IMR-90 (cell line): ENCODE measurements around the gene MAP1LC3C.

Experiments
- BHLHE40 ChIP-seq: fragments of 150-350 bp; IDR thresholded peaks from 2 replicates; pipeline ENCODE4 v1.6.1; 2016; ENCODE audit warnings: mild to moderate bottlenecking, low read depth, low read length
- FOS ChIP-seq: fragments of 150-350 bp; IDR thresholded peaks from 2 replicates; pipeline ENCODE4 v1.6.1; 2016; ENCODE audit warnings: low read depth, low read length
- MAZ ChIP-seq: IDR thresholded peaks from 2 replicates; pipeline ENCODE4 v1.6.1; 2012; ENCODE audit warnings: low read depth, mild to moderate bottlenecking, low read length, improper control_type of control experiment, moderate library complexity, borderline replicate concordance
- POLR2A ChIP-seq: IDR thresholded peaks from 2 replicates; pipeline ENCODE4 v1.6.1; 2012; ENCODE audit warnings: mild to moderate bottlenecking, low read depth, low read length
- RAD21 ChIP-seq: IDR thresholded peaks from 2 replicates; pipeline ENCODE4 v1.6.1; 2012; ENCODE audit warnings: low read length, improper control_type of control experiment
- RCOR1 ChIP-seq: IDR thresholded peaks from 2 replicates; pipeline ENCODE4 v1.6.1; 2012; ENCODE audit warnings: mild to moderate bottlenecking, low read length, improper control_type of control experiment; ENCODE audit not compliant: insufficient replicate concordance
- RFX5 ChIP-seq: IDR thresholded peaks from 2 replicates; pipeline ENCODE4 v1.8.0; 2012; ENCODE audit warnings: low read depth, mild to moderate bottlenecking, low read length, moderate library complexity
- SMC3 ChIP-seq: fragments of 150-350 bp; IDR thresholded peaks from 2 replicates; pipeline ENCODE4 v1.6.1; 2016; ENCODE audit warnings: low read depth, mild to moderate bottlenecking, antibody characterized with exemption, low read length, moderate library complexity
- TF ChIP-seq, protein P1 (sequence below): conservative IDR thresholded peaks from 2 replicates; pipeline ENCODE4 v1.5.1; 2012; ENCODE audit warnings: mild to moderate bottlenecking, low read depth, low read length, improper control_type of control experiment
- TF ChIP-seq, protein P2 (sequence below): fragments of 150-350 bp; IDR thresholded peaks from 2 replicates; pipeline ENCODE4 v1.6.1; 2017; ENCODE audit warnings: mild to moderate bottlenecking, antibody characterized with exemption, low read length, low read depth

DNA sequence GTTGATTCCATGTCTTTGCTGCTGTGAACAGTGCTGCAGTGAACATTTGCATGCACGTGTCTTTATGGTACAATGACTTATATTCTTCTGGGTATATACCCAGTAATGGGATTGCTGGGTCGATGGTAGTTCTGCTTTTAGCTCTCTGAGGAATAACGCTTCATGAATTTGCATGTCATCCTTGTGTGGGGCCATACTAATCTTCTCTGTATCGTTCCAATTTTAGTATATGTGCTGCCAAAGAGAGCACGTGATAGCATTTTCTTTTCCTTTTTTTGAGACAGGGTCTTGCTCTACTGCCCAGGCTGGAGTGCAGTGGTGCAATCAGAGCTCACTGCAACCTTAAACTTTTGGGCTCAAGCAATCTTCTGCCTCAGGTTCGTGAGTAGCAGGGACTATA, 24.9 kb upstream of the MAP1LC3C start:
- TF ChIP-seq POLR2A (no peak), SMC3 (no peak), RAD21 (no peak), RCOR1 (no peak), RFX5 (no peak), BHLHE40 (no peak), MAZ (no peak), FOS (no peak)
- TF ChIP-seq, protein P1, sequence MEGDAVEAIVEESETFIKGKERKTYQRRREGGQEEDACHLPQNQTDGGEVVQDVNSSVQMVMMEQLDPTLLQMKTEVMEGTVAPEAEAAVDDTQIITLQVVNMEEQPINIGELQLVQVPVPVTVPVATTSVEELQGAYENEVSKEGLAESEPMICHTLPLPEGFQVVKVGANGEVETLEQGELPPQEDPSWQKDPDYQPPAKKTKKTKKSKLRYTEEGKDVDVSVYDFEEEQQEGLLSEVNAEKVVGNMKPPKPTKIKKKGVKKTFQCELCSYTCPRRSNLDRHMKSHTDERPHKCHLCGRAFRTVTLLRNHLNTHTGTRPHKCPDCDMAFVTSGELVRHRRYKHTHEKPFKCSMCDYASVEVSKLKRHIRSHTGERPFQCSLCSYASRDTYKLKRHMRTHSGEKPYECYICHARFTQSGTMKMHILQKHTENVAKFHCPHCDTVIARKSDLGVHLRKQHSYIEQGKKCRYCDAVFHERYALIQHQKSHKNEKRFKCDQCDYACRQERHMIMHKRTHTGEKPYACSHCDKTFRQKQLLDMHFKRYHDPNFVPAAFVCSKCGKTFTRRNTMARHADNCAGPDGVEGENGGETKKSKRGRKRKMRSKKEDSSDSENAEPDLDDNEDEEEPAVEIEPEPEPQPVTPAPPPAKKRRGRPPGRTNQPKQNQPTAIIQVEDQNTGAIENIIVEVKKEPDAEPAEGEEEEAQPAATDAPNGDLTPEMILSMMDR, result no peak
- TF ChIP-seq, protein P2, sequence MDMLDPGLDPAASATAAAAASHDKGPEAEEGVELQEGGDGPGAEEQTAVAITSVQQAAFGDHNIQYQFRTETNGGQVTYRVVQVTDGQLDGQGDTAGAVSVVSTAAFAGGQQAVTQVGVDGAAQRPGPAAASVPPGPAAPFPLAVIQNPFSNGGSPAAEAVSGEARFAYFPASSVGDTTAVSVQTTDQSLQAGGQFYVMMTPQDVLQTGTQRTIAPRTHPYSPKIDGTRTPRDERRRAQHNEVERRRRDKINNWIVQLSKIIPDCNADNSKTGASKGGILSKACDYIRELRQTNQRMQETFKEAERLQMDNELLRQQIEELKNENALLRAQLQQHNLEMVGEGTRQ, result no peak
